Activated T-cell treated with anti-CD3 and anti-CD28 coated beads, Interleukin-2, amount 50 U/mL, for 72 hours (primary cell): ENCODE data around the gene GAGE10. TPM values are rescaled to one million over a fixed set of nuclear protein-coding genes. Genes with fewer than 3 reads are reported as not detected.
"Not testable (repeated sequence)": the region's sequence is repeated elsewhere in the genome, so short reads cannot be mapped to it uniquely, and the experiment has no call there.

Experiments
- ATAC-seq, 2 donors: fragments of 150-1000 bp; cut with Tn5 transposase; replicated peaks in 1 of 2; 2 replicates each; pipeline ENCODE4 v1.10.0; 2021; ENCODE audit warnings: moderate library complexity in 2 of 2, mild to moderate bottlenecking in 1 of 2
- DNase-seq, 2 donors: peaks; one replicate each; pipeline ENCODE4 v3.0.0; 2021 to 2022; ENCODE audit warnings: mixed read lengths in 1 of 2
- H3K27ac Mint-ChIP-seq: one replicate; pipeline ENCODE4 v1.8.0; 2022; ENCODE audit warnings: mild to moderate bottlenecking, moderate library complexity, mixed read lengths
- H3K27me3 Mint-ChIP-seq: one replicate; pipeline ENCODE4 v1.8.0; 2022; ENCODE audit warnings: low read depth, mixed read lengths
- H3K36me3 Mint-ChIP-seq, 2 donors: one replicate each; pipeline ENCODE4 v1.8.0; 2022; ENCODE audit warnings: mixed read lengths in 2 of 2, mild to moderate bottlenecking in 1 of 2; ENCODE audit not compliant: insufficient read depth in 2 of 2
- H3K4me1 Mint-ChIP-seq: one replicate; pipeline ENCODE4 v1.8.0; 2022; ENCODE audit warnings: low read depth, mixed read lengths
- H3K4me3 Mint-ChIP-seq, 2 donors: one replicate each; pipeline ENCODE4 v1.8.0; 2022; ENCODE audit warnings: mild to moderate bottlenecking in 2 of 2, mixed read lengths in 2 of 2, moderate library complexity in 2 of 2
- H3K9me3 Mint-ChIP-seq, 2 donors: one replicate each; pipeline ENCODE4 v1.8.0; 2022; ENCODE audit warnings: mixed read lengths in 2 of 2
- total RNA-seq, 2 donors: library from RNA; stranded (reverse); gene quantifications; one replicate each; pipeline ENCODE4 v1.2.3, GENCODE V29; 2022

The GAGE10 gene
- total RNA-seq, 2 donors from 2014 or later = not detected

DNA sequence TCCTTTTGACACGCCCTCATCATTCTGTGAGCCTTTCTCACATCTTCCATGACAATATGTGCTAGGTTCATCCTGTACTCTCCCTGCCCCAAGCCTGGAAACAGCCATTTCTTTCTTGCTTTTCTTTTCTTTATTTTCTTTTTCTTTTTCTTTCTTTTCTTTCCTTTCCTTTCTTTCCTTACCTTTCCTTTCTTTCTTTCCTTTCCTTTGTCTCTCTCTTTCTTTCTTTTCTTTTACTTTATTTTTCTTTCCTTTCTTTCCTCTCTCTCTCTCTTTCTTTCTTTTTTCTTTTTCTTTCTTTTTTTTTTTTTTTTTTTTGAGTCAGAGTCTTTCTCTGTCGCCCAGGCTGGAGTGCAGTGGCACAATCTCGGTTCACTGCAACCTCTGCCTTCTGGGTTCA lies 19.2 kb upstream of the GAGE10 start:
- H3K27me3 Mint-ChIP-seq = peaks cover 8% of the 10 kb centered on the region
- DNase-seq (no peak), ATAC-seq (no peak)
- H3K36me3 Mint-ChIP-seq = no peaks in the 10 kb centered on the region
- no peaks in the 10 kb centered on the region for H3K9me3 Mint-ChIP-seq
- peaks cover 39% of the 10 kb centered on the region for H3K4me1 Mint-ChIP-seq
- H3K4me3 Mint-ChIP-seq = no peak overlapping the region
- peak overlapping the region; percentile 60 for H3K27ac Mint-ChIP-seq

DNA sequence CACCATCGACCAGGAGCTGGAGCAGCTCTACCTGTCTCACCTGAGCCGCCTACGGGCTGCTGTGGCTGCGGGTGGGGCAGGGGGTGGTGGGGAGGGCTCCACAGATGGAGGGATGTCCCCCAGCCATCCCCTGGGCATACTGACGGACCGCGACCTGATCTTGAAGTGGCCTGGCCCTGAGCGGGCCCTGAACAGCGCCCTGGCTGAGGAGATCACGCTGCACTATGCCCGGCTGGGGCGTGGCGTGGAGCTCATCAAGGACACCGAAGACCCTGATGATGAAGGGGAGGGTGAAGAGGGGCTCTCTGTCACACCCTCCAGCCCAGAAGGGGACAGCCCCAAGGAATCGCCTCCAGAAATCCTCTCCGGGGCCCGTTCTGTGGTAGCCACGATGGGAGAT lies 17.3 kb upstream of the GAGE10 start:
- Mint-ChIP-seq H3K4me3 (no peak overlapping the region), H3K4me1 (peaks cover 28% of the 10 kb centered on the region), H3K9me3 (no peaks in the 10 kb centered on the region), H3K27ac (no peak overlapping the region), H3K36me3 (no peaks in the 10 kb centered on the region), H3K27me3 (peaks cover 9% of the 10 kb centered on the region)
- no peak for ATAC-seq
- no peak for DNase-seq

DNA sequence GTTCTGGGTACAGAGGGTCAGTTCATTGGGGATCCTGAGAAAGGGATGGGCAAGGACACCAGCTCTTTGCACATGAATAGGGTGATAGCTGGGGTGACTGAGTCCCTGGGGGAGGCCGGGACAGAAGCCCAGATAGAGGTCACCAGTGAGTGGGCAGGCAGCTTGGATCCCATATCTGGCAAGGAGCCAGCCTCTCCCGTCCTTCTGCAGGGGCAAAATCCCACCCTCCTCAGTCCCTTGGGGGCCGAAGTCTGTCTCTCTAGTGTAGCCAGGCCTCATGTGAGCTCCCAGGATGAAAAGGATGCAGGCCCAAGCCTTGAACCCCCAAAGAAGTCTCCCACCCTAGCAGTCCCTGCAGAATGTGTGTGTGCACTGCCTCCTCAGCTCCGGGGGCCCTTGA lies 16.9 kb upstream of the GAGE10 start:
- DNase-seq (no peak), ATAC-seq (no peak)
- Mint-ChIP-seq H3K27me3 (peaks cover 13% of the 10 kb centered on the region), H3K27ac (no peak overlapping the region), H3K36me3 (no peaks in the 10 kb centered on the region), H3K9me3 (no peaks in the 10 kb centered on the region), H3K4me1 (peaks cover 24% of the 10 kb centered on the region), H3K4me3 (no peak overlapping the region)

DNA sequence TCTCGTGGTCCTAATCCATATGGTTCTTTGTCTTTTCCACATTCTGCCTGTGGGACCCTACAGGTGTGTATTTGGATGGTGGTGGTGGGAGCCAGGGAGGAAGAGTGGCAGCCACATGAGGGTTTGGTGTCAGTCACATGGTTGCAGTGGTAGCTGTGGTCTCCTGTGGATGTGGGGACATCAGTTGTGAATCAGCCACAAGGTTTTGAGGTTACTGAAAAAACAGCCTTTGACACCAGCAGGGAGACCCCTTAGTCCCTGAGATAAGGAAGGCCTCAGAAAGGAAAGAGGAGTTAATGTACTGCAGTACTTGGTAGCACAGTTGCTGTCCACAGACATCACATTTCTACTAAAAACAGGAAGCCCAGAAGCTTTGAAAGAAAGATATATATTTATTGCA lies 15.8 kb upstream of the GAGE10 start:
- peaks cover 33% of the 10 kb centered on the region for H3K4me1 Mint-ChIP-seq
- ATAC-seq (no peak), DNase-seq (no peak)
- no peak overlapping the region for H3K27ac Mint-ChIP-seq
- H3K9me3 Mint-ChIP-seq = no peaks in the 10 kb centered on the region
- H3K4me3 Mint-ChIP-seq = no peak overlapping the region
- no peaks in the 10 kb centered on the region for H3K36me3 Mint-ChIP-seq
- H3K27me3 Mint-ChIP-seq = peaks cover 9% of the 10 kb centered on the region

DNA sequence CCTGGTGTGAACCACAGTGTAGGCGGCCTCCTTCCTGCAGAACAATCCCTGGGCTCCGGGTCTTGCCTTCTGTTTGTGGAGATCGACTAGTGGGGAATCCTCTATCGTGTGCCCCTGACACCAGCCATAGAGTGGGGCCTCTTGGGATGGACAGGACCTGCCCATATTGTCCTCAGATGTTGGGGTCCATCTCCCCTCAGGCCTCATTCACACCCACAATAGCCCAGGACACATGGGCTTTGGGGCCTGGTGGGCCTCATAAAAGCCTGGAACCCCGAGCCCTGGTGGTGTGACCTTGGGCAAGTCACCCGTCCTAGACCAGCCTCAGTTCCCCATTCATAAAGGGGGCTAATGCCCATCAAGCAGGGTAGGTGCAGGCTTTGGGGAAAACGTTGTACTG lies 13.2 kb upstream of the GAGE10 start:
- Mint-ChIP-seq H3K9me3 (no peaks in the 10 kb centered on the region), H3K4me3 (no peak overlapping the region), H3K4me1 (peaks cover 36% of the 10 kb centered on the region), H3K36me3 (no peaks in the 10 kb centered on the region), H3K27ac (no peak overlapping the region), H3K27me3 (peaks cover 9% of the 10 kb centered on the region)
- no peak for ATAC-seq
- no peak for DNase-seq

DNA sequence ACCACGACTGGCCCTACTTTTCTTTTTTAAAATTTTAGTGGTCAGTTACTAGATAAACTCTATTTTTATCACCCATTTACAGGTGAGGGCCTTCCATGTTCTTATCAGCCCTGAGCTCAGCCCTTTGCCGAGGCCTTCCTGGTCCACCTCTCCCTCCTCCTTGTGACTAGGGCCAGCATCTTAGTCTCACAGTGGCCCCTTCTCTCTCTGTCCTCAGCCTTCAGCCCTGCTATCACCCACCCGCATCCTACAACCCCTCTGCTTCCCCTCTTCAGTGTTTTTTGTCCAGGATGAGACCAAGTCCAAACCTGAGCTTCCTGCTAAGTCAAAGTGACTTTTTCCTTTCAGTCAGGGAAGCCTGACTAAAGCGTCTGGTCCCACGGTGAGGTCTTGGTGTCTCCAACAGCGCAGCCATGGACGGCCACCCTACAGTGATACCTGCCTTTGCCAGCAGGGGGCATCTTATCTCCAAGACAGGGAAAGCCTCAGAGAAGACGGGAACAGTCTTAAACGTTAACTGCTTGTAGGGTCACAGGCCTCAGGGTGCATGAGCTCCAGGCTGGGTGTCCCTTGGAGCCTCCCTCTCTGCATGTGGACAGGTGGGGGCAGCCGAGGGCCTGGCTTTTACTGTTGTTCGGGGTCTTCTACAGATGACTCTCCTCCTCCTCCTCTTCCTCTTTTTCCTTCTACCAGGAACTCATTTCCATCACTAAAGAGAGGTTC lies 11.7 kb upstream of the GAGE10 start:
- DNase-seq (peak; percentile 75 to 78), ATAC-seq (peak; percentile 87 to 92)
- Mint-ChIP-seq H3K27ac (peak overlapping the region; percentile 72), H3K4me1 (peaks cover 36% of the 10 kb centered on the region), H3K4me3 (no peak overlapping the region), H3K9me3 (no peaks in the 10 kb centered on the region), H3K36me3 (no peaks in the 10 kb centered on the region), H3K27me3 (peaks cover 15% of the 10 kb centered on the region)

DNA sequence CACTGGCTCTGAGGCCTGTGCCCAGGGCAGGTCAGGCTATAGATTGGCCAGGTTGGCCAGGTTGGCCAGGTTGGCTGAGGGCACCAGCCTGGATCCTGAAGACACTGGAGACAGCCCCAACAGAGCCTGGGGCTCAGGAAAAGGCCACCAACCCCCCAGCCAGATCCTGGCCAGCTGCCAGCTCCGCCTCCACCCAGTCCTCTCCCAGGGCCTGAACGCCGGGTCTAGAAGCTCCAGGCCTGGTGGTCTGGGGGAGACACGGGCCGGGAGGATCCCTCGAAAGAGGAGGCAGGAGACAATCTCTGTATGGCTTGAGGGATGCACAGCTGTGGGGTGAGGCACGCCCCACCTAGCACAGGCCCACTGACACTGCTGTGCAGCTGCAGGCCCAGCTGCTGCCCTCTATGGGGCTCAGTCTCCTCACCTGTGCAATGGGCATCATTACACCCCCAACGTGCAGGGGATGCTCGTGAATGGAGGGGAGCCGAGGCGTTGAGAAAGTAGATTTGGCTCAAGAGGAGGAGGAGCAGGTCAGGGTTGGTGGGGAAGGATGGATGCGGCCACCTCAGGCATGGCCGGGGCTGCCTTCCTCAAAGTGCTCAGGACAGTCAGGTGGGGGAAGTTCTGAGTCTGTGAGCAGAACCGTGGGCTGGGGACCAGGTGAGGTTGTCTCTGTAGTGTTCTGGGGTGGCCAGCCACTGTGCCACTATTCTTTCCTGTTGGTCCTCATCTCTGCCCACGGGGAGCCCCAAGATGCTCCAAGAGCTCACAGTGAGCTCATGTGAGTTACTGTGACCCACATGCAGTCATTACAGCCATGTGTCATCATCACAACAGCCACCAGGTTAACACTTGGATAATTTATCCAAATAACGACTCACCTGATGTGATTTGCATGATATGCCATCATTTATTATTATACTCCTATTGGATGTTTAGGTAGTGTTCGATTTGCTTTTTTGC lies 10.8 kb upstream of the GAGE10 start:
- ATAC-seq (peak; percentile 49 to 56), DNase-seq (no peak)
- Mint-ChIP-seq H3K27ac (no peak overlapping the region), H3K27me3 (peaks cover 17% of the 10 kb centered on the region), H3K36me3 (no peaks in the 10 kb centered on the region), H3K4me1 (peaks cover 28% of the 10 kb centered on the region), H3K4me3 (no peak overlapping the region), H3K9me3 (no peaks in the 10 kb centered on the region)

DNA sequence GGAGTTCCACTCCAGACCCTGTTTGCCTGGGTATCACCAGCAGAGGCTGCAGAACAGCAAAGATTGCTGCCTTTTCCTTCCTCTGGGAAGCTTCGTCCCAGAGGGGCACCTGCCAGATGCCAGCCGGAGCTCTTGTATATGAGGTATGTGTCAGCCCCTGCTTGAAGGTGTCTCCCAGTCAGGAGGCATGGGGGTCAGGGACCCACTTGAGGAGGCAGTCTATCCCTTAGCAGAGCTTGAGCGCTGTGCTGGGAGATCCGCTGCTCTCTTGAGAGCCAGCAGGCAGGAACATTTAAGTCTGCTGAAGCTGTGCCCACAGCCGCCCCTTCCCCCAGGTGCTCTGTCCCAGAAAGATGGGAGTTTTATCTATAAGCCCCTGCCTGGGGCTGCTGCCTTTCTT lies 4.2 kb upstream of the GAGE10 start:
- H3K27me3 Mint-ChIP-seq = peaks cover 28% of the 10 kb centered on the region
- H3K27ac Mint-ChIP-seq, ATAC-seq, H3K9me3 Mint-ChIP-seq, H3K36me3 Mint-ChIP-seq, H3K4me3 Mint-ChIP-seq, DNase-seq, H3K4me1 Mint-ChIP-seq: not testable (repeated sequence)

DNA sequence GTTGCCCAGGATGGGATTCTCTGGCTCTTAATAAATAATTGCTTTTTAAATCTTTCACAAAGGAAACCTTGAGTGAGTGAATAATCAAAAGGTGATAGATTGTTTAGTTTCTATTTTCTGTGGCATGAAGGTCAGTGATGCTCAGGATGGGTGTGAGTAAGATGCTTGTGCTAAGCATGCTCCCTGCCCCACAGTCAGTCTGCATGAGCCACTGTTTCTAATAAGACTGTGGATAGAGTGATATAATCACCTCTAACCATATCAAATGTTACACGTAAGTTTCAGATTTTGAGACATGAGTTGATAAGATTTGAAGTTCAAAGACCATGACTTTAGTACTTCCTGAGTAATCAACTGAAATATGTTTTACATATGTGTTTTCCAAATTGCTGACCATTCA lies 2.7 kb upstream of the GAGE10 start:
- no peak for ATAC-seq
- DNase-seq = no peak
- H3K9me3 Mint-ChIP-seq = no peaks in the 10 kb centered on the region
- no peak overlapping the region for H3K4me3 Mint-ChIP-seq
- H3K27ac Mint-ChIP-seq = no peak overlapping the region
- H3K4me1 Mint-ChIP-seq = no peaks in the 10 kb centered on the region
- H3K36me3 Mint-ChIP-seq = no peaks in the 10 kb centered on the region
- H3K27me3 Mint-ChIP-seq = peaks cover 28% of the 10 kb centered on the region

DNA sequence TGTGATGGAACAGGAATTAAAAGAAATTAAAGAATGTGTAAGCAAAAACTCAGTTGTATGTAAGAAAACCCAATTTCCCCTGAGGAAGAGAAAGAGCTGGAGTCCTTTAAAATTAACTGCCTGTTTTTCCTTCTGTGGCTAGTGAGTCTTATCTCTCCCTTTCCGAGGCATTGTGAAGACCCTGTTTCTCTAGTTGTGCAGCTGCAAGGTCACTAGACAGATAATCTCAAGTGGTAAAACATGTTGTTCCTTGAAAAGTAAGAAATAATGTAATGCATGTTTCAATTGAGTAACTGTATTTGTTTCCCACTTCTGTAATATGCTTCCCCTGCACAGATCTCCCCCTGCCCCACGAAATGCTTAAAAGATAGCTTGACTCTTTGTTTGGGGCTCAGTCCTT lies 4.3 kb downstream of the GAGE10 start:
- not testable (repeated sequence) for DNase-seq, H3K36me3 Mint-ChIP-seq, ATAC-seq, H3K9me3 Mint-ChIP-seq, H3K27ac Mint-ChIP-seq
- H3K27me3 Mint-ChIP-seq = peaks cover 12% of the 10 kb centered on the region
- H3K4me1 Mint-ChIP-seq = peaks cover 26% of the 10 kb centered on the region
- peak overlapping the region; percentile 21 to 89 for H3K4me3 Mint-ChIP-seq

DNA sequence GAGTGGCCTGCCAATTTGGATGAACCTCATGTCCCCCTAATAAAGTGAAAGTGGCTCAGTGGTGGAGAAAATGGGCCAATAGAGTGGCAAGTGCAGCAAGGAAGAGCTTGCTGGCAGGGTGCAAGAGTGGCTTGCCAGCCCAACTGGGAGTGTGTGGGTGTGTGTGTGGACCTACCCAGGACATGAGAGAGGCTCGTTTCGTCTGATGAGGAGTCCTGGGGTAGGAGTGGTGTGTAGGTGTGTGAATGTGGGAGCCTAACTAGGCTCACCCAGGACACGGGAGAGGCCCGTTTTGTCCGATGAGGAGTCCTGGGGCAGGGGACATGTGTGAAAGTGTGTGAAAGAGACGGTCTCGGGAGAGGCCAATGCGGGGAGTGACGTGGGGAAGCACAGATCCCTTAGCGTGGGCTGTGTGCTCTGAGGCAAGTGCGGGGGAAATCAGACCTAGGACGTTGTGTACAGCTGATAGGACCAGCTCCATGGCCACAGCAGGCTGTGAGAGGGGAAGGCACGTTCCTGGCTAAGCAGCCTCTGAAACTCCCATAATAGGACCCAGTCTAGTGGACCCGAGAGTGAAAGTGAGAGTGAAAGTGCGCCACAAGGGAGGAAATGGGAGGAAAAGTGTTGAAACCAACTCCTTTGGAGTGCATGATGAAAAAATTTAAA lies 5.3 kb downstream of the GAGE10 start:
- peak overlapping the region; percentile 82 for H3K27ac Mint-ChIP-seq
- H3K4me1 Mint-ChIP-seq = peaks cover 26% of the 10 kb centered on the region
- ATAC-seq (peak; percentile 76), DNase-seq (no peak)
- H3K9me3 Mint-ChIP-seq = no peaks in the 10 kb centered on the region
- H3K27me3 Mint-ChIP-seq = peaks cover 5% of the 10 kb centered on the region
- no peaks in the 10 kb centered on the region for H3K36me3 Mint-ChIP-seq
- H3K4me3 Mint-ChIP-seq = peak overlapping the region; percentile 77 to 89

DNA sequence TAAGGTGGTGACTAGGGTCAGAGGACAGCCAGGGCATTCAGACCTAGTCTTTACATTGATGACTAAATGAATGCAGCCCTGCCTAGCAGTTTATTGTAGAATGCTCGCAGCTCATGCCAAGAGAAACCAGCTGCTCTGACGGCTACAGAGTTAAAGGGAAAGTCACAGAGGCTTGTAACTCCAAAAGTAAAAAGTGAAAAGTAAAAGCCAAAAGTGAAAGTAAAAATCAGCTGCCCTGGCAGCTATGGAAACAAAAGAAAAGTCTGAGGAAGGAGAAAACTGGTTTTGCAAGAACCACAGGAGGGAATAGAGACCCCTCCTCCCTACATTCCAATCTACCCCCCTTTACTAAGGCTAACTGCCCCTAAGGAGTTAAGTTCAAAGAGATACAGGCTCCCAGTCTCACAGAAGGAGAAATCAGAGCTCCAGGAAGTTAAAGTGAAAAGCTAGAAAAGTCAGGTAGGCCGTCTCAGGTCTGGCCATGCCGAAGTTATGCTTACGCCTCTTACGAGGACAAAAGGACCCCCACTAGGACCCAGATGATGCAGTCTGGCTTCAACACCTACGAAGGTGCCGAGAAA lies 6.0 kb downstream of the GAGE10 start:
- ATAC-seq (peak; percentile 59 to 62), DNase-seq (no peak)
- Mint-ChIP-seq H3K36me3 (no peaks in the 10 kb centered on the region), H3K4me1 (peaks cover 26% of the 10 kb centered on the region), H3K4me3 (peak overlapping the region; percentile 77 to 89), H3K27ac (peak overlapping the region; percentile 82), H3K9me3 (no peaks in the 10 kb centered on the region), H3K27me3 (no peaks in the 10 kb centered on the region)

DNA sequence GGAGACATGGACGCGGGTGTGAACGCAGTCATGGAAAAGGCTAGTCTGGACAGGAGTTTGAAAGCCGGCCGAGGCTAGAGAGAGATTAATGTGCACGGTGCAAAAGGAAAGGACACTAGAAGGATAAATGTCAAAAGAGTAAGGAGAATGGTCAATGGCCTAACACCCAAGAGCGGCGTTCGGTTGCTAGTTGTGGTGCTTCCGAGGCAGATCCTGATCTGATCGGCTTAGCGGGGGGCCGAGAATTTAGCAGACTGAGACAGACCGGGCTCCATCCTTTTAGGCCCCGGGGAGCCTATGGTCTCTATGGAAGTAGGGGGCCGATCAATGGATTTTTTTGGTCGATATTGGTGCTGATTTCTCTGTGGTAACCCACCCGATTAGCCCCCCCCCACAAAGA lies 6.9 kb downstream of the GAGE10 start:
- H3K9me3 Mint-ChIP-seq = no peaks in the 10 kb centered on the region
- DNase-seq = no peak
- H3K27ac Mint-ChIP-seq = no peak overlapping the region
- no peak for ATAC-seq
- H3K4me1 Mint-ChIP-seq = peaks cover 26% of the 10 kb centered on the region
- no peak overlapping the region for H3K4me3 Mint-ChIP-seq
- no peaks in the 10 kb centered on the region for H3K36me3 Mint-ChIP-seq
- no peaks in the 10 kb centered on the region for H3K27me3 Mint-ChIP-seq
